CD14-positive monocyte (primary cell): ENCODE data around the gene MMAB. TPM values are rescaled to one million over a fixed set of nuclear protein-coding genes. Genes with fewer than 3 reads are reported as not detected.

Experiments used
- DNase-seq, 3 donors: peaks; one replicate each; pipeline ENCODE4 v3.0.0-alpha.2; 2011 to 2022
- H2AFZ ChIP-seq: 2 replicates; pipeline ENCODE4 v1.6.0; 2012; ENCODE audit warnings: mild to moderate bottlenecking, low read depth, low read length, inconsistent platforms; ENCODE audit not compliant: insufficient read depth, poor library complexity, severe bottlenecking
- H3K27ac ChIP-seq, 2 donors: 1 replicate in 1 of 2; 2 replicates in 1 of 2; pipeline ENCODE4 v1.5.1; 2012 to 2013; ENCODE audit warnings: low read length in 2 of 2, control low read depth in 1 of 2, inconsistent platforms in 1 of 2, low read depth in 1 of 2, mild to moderate bottlenecking in 1 of 2
- H3K27me3 ChIP-seq, 2 donors: one replicate each; pipeline versions ENCODE4 v1.6.0 to v1.6.1; 2011 to 2013; ENCODE audit warnings: low read length in 2 of 2; ENCODE audit not compliant: control insufficient read depth in 2 of 2, insufficient read depth in 2 of 2
- H3K36me3 ChIP-seq, 2 donors: replicated peaks in 1 of 2; 1 replicate in 1 of 2; 2 replicates in 1 of 2; pipeline versions ENCODE4 v1.5.1 to v1.6.1; 2012 to 2013; ENCODE audit warnings: low read length in 2 of 2, control low read depth in 1 of 2, inconsistent platforms in 1 of 2, mild to moderate bottlenecking in 1 of 2; ENCODE audit not compliant: insufficient read depth in 2 of 2, control insufficient read depth in 1 of 2
- H3K4me1 ChIP-seq, 2 donors: 1 replicate in 1 of 2; 2 replicates in 1 of 2; pipeline versions ENCODE4 v1.5.1 to v1.6.1; 2012 to 2013; ENCODE audit warnings: low read length in 2 of 2, control low read depth in 1 of 2, inconsistent platforms in 1 of 2, mild to moderate bottlenecking in 1 of 2, moderate library complexity in 1 of 2; ENCODE audit not compliant: insufficient read depth in 2 of 2, control insufficient read depth in 1 of 2
- H3K4me2 ChIP-seq: replicated peaks from 2 replicates; pipeline ENCODE3; 2012; ENCODE audit warnings: low read length, moderate library complexity, mild to moderate bottlenecking; ENCODE audit not compliant: poor library complexity, severe bottlenecking; ENCODE audit errors: extremely low read depth
- H3K4me3 ChIP-seq, 3 experiments: fragments of 200-600 bp in 1 of 3; sonication (generic) in 1 of 3; replicated peaks in 1 of 3; 1 replicate in 2 of 3; 2 replicates in 1 of 3; pipeline ENCODE4 v1.5.1; 2011 to 2013; ENCODE audit warnings: low read length in 3 of 3, mild to moderate bottlenecking in 3 of 3, control low read depth in 2 of 3, low read depth in 2 of 3, inconsistent platforms in 1 of 3, moderate library complexity in 1 of 3
- H3K79me2 ChIP-seq: 2 replicates; pipeline ENCODE4 v1.6.0; 2012; ENCODE audit warnings: mild to moderate bottlenecking, control low read depth, inconsistent platforms, low read length, moderate library complexity; ENCODE audit not compliant: insufficient read depth
- H3K9ac ChIP-seq: 2 replicates; pipeline ENCODE4 v1.6.0; 2017; ENCODE audit warnings: low read length, mild to moderate bottlenecking; ENCODE audit not compliant: insufficient read depth, poor library complexity, severe bottlenecking
- H3K9me3 ChIP-seq, 2 donors: replicated peaks in 1 of 2; 1 replicate in 1 of 2; 2 replicates in 1 of 2; pipeline versions ENCODE4 v1.5.1 to v1.6.1; 2012 to 2013; ENCODE audit warnings: low read length in 2 of 2, control low read depth in 1 of 2; ENCODE audit not compliant: control insufficient read depth in 1 of 2, insufficient read depth in 1 of 2
- H4K20me1 ChIP-seq: 2 replicates; pipeline ENCODE4 v1.6.0; 2012; ENCODE audit warnings: mild to moderate bottlenecking, low read length, control low read depth, moderate library complexity; ENCODE audit not compliant: insufficient read depth
- H3K27ac Mint-ChIP-seq, 7 donors: one replicate each; pipeline ENCODE4 v1.8.0; 2020; ENCODE audit warnings: mild to moderate bottlenecking in 7 of 7, mixed read lengths in 7 of 7, moderate library complexity in 6 of 7, inconsistent platforms in 2 of 7
- H3K27me3 Mint-ChIP-seq, 3 donors: one replicate each; pipeline ENCODE4 v1.8.0; 2021 to 2022; ENCODE audit warnings: low read depth in 3 of 3, mild to moderate bottlenecking in 3 of 3, mixed read lengths in 3 of 3, moderate library complexity in 3 of 3, inconsistent platforms in 1 of 3
- H3K36me3 Mint-ChIP-seq, 2 donors: one replicate each; pipeline ENCODE4 v1.8.0; 2020; ENCODE audit warnings: mixed read lengths in 2 of 2, inconsistent platforms in 1 of 2, mild to moderate bottlenecking in 1 of 2
- H3K4me1 Mint-ChIP-seq: one replicate; pipeline ENCODE4 v1.8.0; 2020; ENCODE audit warnings: mild to moderate bottlenecking, mixed read lengths
- H3K4me3 Mint-ChIP-seq, 2 donors: one replicate each; pipeline ENCODE4 v1.8.0; 2020; ENCODE audit warnings: mild to moderate bottlenecking in 2 of 2, mixed read lengths in 2 of 2, moderate library complexity in 1 of 2
- H3K9me3 Mint-ChIP-seq, 7 donors: one replicate each; pipeline ENCODE4 v1.8.0; 2020 to 2022; ENCODE audit warnings: mixed read lengths in 7 of 7, mild to moderate bottlenecking in 6 of 7, moderate library complexity in 6 of 7, inconsistent platforms in 2 of 7
- CTCF ChIP-seq: fragments of 200-600 bp; IDR thresholded peaks from one replicate; pipeline ENCODE4 v1.8.0; 2022; ENCODE audit warnings: antibody characterized with exemption, mild to moderate bottlenecking
- WGBS: methylation state at CpG from one replicate; pipeline ENCODE4 v1.1.5; 2013; ENCODE audit warnings: missing lambda C conversion rate; ENCODE audit not compliant: insufficient coverage; 5-methylcytosine and 5-hydroxymethylcytosine counted together
- intact Hi-C, 2 donors: fragments of 100-400 bp; cut with micrococcal nuclease; formaldehyde crosslinking; loops; one replicate each; pipeline versions ENCODE4 v1.15.0 to v1.15.1; 2023
- polyA plus RNA-seq, 3 donors: library from polyadenylated mRNA; depleted of rRNA in 1 of 3; unstranded in 2 of 3; stranded (reverse) in 1 of 3; fragments of 300-500 nt in 2 of 3; fragments of >200 nt in 1 of 3; fragmentation: Illumina TruSeq in 2 of 3; gene quantifications; 1 replicate in 2 of 3; 2 replicates in 1 of 3; pipeline ENCODE4 v1.2.3, GENCODE V29; 2012 to 2021

MMAB gene
- polyA plus RNA-seq, 3 donors: 5.0 to 15.6 (median 12.4) TPM

GRCh38 chr12:109609342-109609741 lies 36.0 kb upstream of the MMAB start:
- Mint-ChIP-seq H3K9me3 (peaks cover 0 to 4% (median 0%) of the 10 kb centered on the region in 7 donors), H3K4me1 (no peaks in the 10 kb centered on the region), H3K36me3 (no peaks in the 10 kb centered on the region), H3K27ac (no peak overlapping the region), H3K4me3 (no peak overlapping the region), H3K27me3 (peaks cover 21 to 34% (median 28%) of the 10 kb centered on the region in 3 donors)
- Histone ChIP-seq H3K36me3 (no peaks in the 10 kb centered on the region), H3K9me3 (no peaks in the 10 kb centered on the region), H3K27ac (no peak overlapping the region), H3K4me1 (no peaks in the 10 kb centered on the region), H4K20me1 (no peaks in the 10 kb centered on the region), H2AFZ (no peak overlapping the region), H3K79me2 (no peaks in the 10 kb centered on the region), H3K9ac (no peak overlapping the region), H3K4me2 (no peak overlapping the region), H3K4me3 (no peak overlapping the region), H3K27me3 (peaks cover 0 to 16% of the 10 kb centered on the region in 2 donors)
- 85% methylated on average over 2 of the region's 2 CpGs for WGBS
- intact Hi-C loops: no loop called here
- no peak for DNase-seq
- no peak for TF ChIP-seq CTCF

- no CpG with 5 or more reads among the region's 3 CpGs for WGBS
- Histone ChIP-seq H4K20me1 (no peaks in the 10 kb centered on the region), H3K4me2 (no peak overlapping the region), H3K4me3 (no peak overlapping the region), H3K4me1 (no peaks in the 10 kb centered on the region), H3K27me3 (peaks cover 0 to 16% of the 10 kb centered on the region in 2 donors), H3K36me3 (no peaks in the 10 kb centered on the region), H3K27ac (no peak overlapping the region), H3K79me2 (no peaks in the 10 kb centered on the region), H3K9me3 (no peaks in the 10 kb centered on the region), H2AFZ (no peak overlapping the region), H3K9ac (no peak overlapping the region)
- H3K9me3 Mint-ChIP-seq: peaks cover 0 to 4% (median 0%) of the 10 kb centered on the region in 7 donors
- no peak for TF ChIP-seq CTCF
- no peak overlapping the region for H3K4me3 Mint-ChIP-seq
- no peaks in the 10 kb centered on the region for H3K4me1 Mint-ChIP-seq
- no peaks in the 10 kb centered on the region for H3K36me3 Mint-ChIP-seq
- H3K27me3 Mint-ChIP-seq: peaks cover 23 to 34% (median 31%) of the 10 kb centered on the region in 3 donors
- no peak for DNase-seq
- no peak overlapping the region for H3K27ac Mint-ChIP-seq
- intact Hi-C loops: no loop called here
These were observed 35.5 kb upstream of the MMAB start for GRCh38 chr12:109608793-109609192.
